ENCODE results near the gene GLIPR1. TPM values are rescaled to one million over a fixed set of nuclear protein-coding genes. Genes with fewer than 3 reads are reported as not detected.

Gene GLIPR1
- polyA plus RNA-seq, 1 donor from 2014 or later, result 0.12 TPM

- Histone ChIP-seq H3K9ac (ENCODE audit: low read length) (no peak overlapping the region), H3K27me3 (ENCODE audit: insufficient read depth, low read depth, low read length) (no peaks in the 10 kb centered on the region), H2AFZ (ENCODE audit: low read depth, low read length) (no peak overlapping the region), H4K20me1 (ENCODE audit: insufficient read depth) (no peaks in the 10 kb centered on the region), H3K9me2 (ENCODE audit: insufficient read depth, low read length) (no peaks in the 10 kb centered on the region), H3K9me3 (ENCODE audit: low read length) (no peaks in the 10 kb centered on the region), H3K4me2 (ENCODE audit: low read length) (no peak overlapping the region), H3K27ac (ENCODE audit: low read length) (no peak overlapping the region), H3K36me3 (ENCODE audit: insufficient read depth, low read length) (no peaks in the 10 kb centered on the region), H3K4me3 (ENCODE audit: low read length) (no peak overlapping the region), H3K79me2 (replicated peaks; ENCODE audit: insufficient read depth, low read length) (no peaks in the 10 kb centered on the region), H3F3A (ENCODE audit: insufficient read depth, low read length, poor library complexity, severe bottlenecking) (no peaks in the 10 kb centered on the region)
- TF ChIP-seq TAF1 (IDR thresholded peaks at IDR 0.05; ENCODE audit: low read depth), result no peak
- TF ChIP-seq REST (IDR thresholded peaks at IDR 0.05; ENCODE audit: borderline replicate concordance), result no peak
- no peak for TF ChIP-seq MXI1 (conservative IDR thresholded peaks at IDR 0.05; ENCODE audit: poor library complexity, severe bottlenecking)
- no peak for TF ChIP-seq EP300 (conservative IDR thresholded peaks at IDR 0.05; ENCODE audit: poor library complexity, severe bottlenecking)
- no peak for TF ChIP-seq POLR2AphosphoS5 (IDR thresholded peaks at IDR 0.05)
- no peak for TF ChIP-seq CTCF (IDR thresholded peaks at IDR 0.05; ENCODE audit: poor library complexity, severe bottlenecking)
- no peak for TF ChIP-seq RAD21 (conservative IDR thresholded peaks at IDR 0.05)
- no peak for TF ChIP-seq EZH2 (IDR thresholded peaks at IDR 0.05; ENCODE audit: borderline replicate concordance, insufficient read depth, low read length, poor library complexity, severe bottlenecking)
- TF ChIP-seq SMC3 (conservative IDR thresholded peaks at IDR 0.05; ENCODE audit: poor library complexity), result no peak
Measured at GRCh38 chr12:75542942-75543341, 62.4 kb downstream of the GLIPR1 start.

- Histone ChIP-seq H3K27me3 (ENCODE audit: insufficient read depth, low read depth, low read length) (no peaks in the 10 kb centered on the region), H3K79me2 (replicated peaks; ENCODE audit: insufficient read depth, low read length) (no peaks in the 10 kb centered on the region), H3K4me2 (ENCODE audit: low read length) (no peak overlapping the region)
Measured at GRCh38 chr12:75543529-75543928, 63.0 kb downstream of the GLIPR1 start.

More at GRCh38 chr12:75543529-75543928, 63.0 kb downstream of the GLIPR1 start:
- H3K9me2 ChIP-seq (ENCODE audit: insufficient read depth, low read length), result no peaks in the 10 kb centered on the region
- H2AFZ ChIP-seq (ENCODE audit: low read depth, low read length), result no peak overlapping the region
- no peak for TF ChIP-seq MXI1 (conservative IDR thresholded peaks at IDR 0.05; ENCODE audit: poor library complexity, severe bottlenecking)
- no peak for TF ChIP-seq REST (IDR thresholded peaks at IDR 0.05; ENCODE audit: borderline replicate concordance)
- no peak for TF ChIP-seq CTCF (IDR thresholded peaks at IDR 0.05; ENCODE audit: poor library complexity, severe bottlenecking)
- TF ChIP-seq EP300 (conservative IDR thresholded peaks at IDR 0.05; ENCODE audit: poor library complexity, severe bottlenecking), result no peak
- TF ChIP-seq POLR2AphosphoS5 (IDR thresholded peaks at IDR 0.05), result no peak
- no peak for TF ChIP-seq TAF1 (IDR thresholded peaks at IDR 0.05; ENCODE audit: low read depth)
- no peak for TF ChIP-seq EZH2 (IDR thresholded peaks at IDR 0.05; ENCODE audit: borderline replicate concordance, insufficient read depth, low read length, poor library complexity, severe bottlenecking)
- TF ChIP-seq SMC3 (conservative IDR thresholded peaks at IDR 0.05; ENCODE audit: poor library complexity), result no peak
- no peak for TF ChIP-seq RAD21 (conservative IDR thresholded peaks at IDR 0.05)
- no peaks in the 10 kb centered on the region for H3K9me3 ChIP-seq (ENCODE audit: low read length)
- no peaks in the 10 kb centered on the region for H3K36me3 ChIP-seq (ENCODE audit: insufficient read depth, low read length)
- H3K4me3 ChIP-seq (ENCODE audit: low read length), result no peak overlapping the region
- no peaks in the 10 kb centered on the region for H3F3A ChIP-seq (ENCODE audit: insufficient read depth, low read length, poor library complexity, severe bottlenecking)
- H4K20me1 ChIP-seq (ENCODE audit: insufficient read depth), result no peaks in the 10 kb centered on the region
- H3K9ac ChIP-seq (ENCODE audit: low read length), result no peak overlapping the region
- no peak overlapping the region for H3K27ac ChIP-seq (ENCODE audit: low read length)
